C4-2B (cell line): Measurements from ENCODE around the gene CYP4A11.

Experiments
- CTCF ChIP-seq: fragments of 450-650 bp; conservative IDR thresholded peaks from 2 replicates; pipeline ENCODE4 v1.5.1; 2017; ENCODE audit warnings: mild to moderate bottlenecking
- ZFX ChIP-seq: fragments of 450-650 bp; IDR thresholded peaks from 2 replicates; pipeline ENCODE4 v1.6.1; 2017

GRCh38 chr1:46903481-46903880 lies 37.8 kb downstream of the CYP4A11 start:
- no peak for TF ChIP-seq CTCF
- no peak for TF ChIP-seq ZFX
